Thyroid gland (tissue), 4 donors: ENCODE measurements around the gene PALLD. TPM values are rescaled to one million over a fixed set of nuclear protein-coding genes. Genes with fewer than 3 reads are reported as not detected.

Experiments
- DNase-seq, 2 donors: peaks; one replicate each; pipeline ENCODE4 v3.0.0-alpha.2; 2019
- H3K27ac ChIP-seq, 3 donors: fragments of 200-600 bp; sonication (generic); 1 replicate in 2 of 3; 2 replicates in 1 of 3; pipeline ENCODE4 v1.5.1; 2016 to 2019; ENCODE audit warnings: mild to moderate bottlenecking in 1 of 3, moderate library complexity in 1 of 3
- H3K27me3 ChIP-seq: fragments of 200-600 bp; sonication (generic); one replicate; pipeline ENCODE4 v1.5.1; 2019
- H3K36me3 ChIP-seq, 2 donors: fragments of 200-600 bp; sonication (generic); one replicate each; pipeline ENCODE4 v1.5.1; 2016 to 2019
- H3K4me1 ChIP-seq, 2 donors: fragments of 200-600 bp; sonication (generic); one replicate each; pipeline ENCODE4 v1.5.1; 2017 to 2019
- H3K4me3 ChIP-seq, 3 donors: fragments of 200-600 bp; sonication (generic); replicated peaks in 1 of 3; 1 replicate in 2 of 3; 2 replicates in 1 of 3; pipeline ENCODE4 v1.5.1; 2016; ENCODE audit warnings: mild to moderate bottlenecking in 1 of 3
- H3K9me3 ChIP-seq: fragments of 200-600 bp; sonication (generic); one replicate; pipeline ENCODE4 v1.5.1; 2017
- POLR2A ChIP-seq, 2 donors: fragments of 450-650 bp; IDR thresholded peaks; one replicate each; pipeline ENCODE4 v1.6.1; 2017; ENCODE audit warnings: antibody characterized with exemption in 2 of 2, mild to moderate bottlenecking in 2 of 2, moderate library complexity in 1 of 2
- WGBS, 2 donors: methylation state at CpG; one replicate each; pipeline ENCODE4 v1.1.5; 2017; 5-methylcytosine and 5-hydroxymethylcytosine counted together
- intact Hi-C: fragments of 100-400 bp; cut with DNase I; formaldehyde crosslinking; loops from one replicate; pipeline ENCODE4 v1.15.1; 2023
- total RNA-seq, 4 donors: library from RNA; depleted of rRNA; stranded (reverse); fragments of >200 nt; gene quantifications; one replicate each; pipeline ENCODE4 v1.2.3, GENCODE V29; 2016
- TF ChIP-seq, protein P1 (sequence below), 6 experiments: fragments of 200-600 bp in 3 of 6; fragments of 450-650 bp in 3 of 6; sonication (generic) in 3 of 6; IDR thresholded peaks; one replicate each; pipeline ENCODE4 v1.5.1; 2016 to 2019; ENCODE audit warnings: antibody characterized with exemption in 6 of 6, mild to moderate bottlenecking in 2 of 6, inconsistent platforms in 1 of 6, moderate library complexity in 1 of 6

PALLD gene
- total RNA-seq, 4 donors from 2014 or later, result 152 to 311 (median 226) TPM

DNA sequence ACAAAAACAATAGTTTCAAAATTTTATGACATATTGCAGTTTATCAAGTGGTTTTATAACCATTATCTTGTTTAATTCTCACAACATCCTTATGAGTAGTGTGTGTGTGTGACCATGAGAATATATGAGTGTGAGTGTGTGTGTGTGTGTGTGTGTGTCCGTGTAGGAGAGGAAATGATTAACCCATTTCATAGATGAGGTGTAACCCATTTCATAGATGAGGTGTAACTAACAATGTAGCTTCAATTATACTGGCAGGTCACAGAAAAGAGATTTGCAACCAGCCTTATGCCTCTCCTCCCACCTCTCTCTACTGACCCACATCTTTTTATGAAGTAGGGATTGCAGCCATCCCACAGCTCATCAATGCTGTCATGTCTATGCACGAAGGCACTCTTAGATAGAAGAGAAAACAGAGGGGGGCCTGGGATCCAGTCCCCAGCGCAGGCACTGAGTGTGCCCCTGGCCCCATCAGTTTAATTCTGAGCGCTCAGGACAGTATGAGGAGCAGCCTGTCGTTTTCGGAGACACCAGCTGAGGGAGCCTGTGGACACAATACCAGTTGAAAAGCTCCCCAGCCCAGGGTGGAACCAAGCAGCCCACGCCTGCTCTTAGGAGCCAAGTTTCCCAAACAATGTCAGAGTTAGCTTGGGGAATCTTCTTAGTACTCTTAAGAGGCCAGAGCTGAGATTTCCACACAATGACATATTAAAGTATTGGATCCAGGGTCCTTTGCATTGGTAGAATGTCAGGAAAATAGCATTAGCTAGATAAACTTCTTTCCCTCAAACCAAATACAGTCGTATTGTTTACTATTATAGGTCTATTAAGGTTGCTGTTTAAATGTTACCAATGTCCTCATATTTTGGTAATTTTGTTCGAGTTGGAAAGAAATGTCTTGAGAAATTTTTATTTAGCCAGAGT lies 88.6 kb downstream of the PALLD start:
- DNase-seq, result peak; percentile 87 to 90
- Histone ChIP-seq H3K4me3 (no peak overlapping the region), H3K36me3 (no peaks in the 10 kb centered on the region), H3K27ac (no peak overlapping the region), H3K27me3 (no peaks in the 10 kb centered on the region), H3K4me1 (peaks cover 3 to 14% of the 10 kb centered on the region in 2 donors), H3K9me3 (no peaks in the 10 kb centered on the region)
- TF ChIP-seq POLR2A (IDR thresholded peaks at IDR 0.05), result no peak
- TF ChIP-seq, protein P1, sequence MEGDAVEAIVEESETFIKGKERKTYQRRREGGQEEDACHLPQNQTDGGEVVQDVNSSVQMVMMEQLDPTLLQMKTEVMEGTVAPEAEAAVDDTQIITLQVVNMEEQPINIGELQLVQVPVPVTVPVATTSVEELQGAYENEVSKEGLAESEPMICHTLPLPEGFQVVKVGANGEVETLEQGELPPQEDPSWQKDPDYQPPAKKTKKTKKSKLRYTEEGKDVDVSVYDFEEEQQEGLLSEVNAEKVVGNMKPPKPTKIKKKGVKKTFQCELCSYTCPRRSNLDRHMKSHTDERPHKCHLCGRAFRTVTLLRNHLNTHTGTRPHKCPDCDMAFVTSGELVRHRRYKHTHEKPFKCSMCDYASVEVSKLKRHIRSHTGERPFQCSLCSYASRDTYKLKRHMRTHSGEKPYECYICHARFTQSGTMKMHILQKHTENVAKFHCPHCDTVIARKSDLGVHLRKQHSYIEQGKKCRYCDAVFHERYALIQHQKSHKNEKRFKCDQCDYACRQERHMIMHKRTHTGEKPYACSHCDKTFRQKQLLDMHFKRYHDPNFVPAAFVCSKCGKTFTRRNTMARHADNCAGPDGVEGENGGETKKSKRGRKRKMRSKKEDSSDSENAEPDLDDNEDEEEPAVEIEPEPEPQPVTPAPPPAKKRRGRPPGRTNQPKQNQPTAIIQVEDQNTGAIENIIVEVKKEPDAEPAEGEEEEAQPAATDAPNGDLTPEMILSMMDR (IDR thresholded peaks at IDR 0.05), result peak; percentile 45 to 82 (median 74)
- intact Hi-C loops, result loop anchor here (10.0 kb wide), 1 partner anchor 59 kb away; no protein-coding TSS in a partner anchor
- WGBS, 2 donors, result 22% methylated on average over 9 of the region's 9 CpGs

DNA sequence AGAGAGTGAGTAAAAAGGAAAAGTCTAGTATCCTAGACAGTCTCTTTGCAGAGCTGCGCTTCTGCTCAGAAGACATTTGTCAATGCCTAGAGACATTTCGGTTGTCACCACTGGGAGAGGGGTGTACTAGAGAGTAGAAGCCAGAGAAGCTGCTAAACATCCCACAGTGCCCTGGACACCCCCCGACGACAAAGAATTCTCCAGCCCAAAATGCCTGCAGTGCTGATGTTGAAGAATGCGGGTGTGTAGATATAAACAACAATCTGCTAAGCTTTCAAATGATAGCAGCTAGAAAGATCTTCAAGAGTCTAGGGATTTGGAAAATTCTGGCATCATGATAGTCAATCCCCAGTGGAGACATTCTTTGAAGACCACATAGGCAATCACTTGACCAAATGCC lies 90.1 kb downstream of the PALLD start:
- no peak overlapping the region for H3K4me3 ChIP-seq
- TF ChIP-seq, protein P1 (IDR thresholded peaks at IDR 0.05), result no peak
- TF ChIP-seq POLR2A (IDR thresholded peaks at IDR 0.05), result no peak
- no peaks in the 10 kb centered on the region for H3K9me3 ChIP-seq
- 45 to 81% methylated on average over 5 of the region's 5 CpGs for WGBS, 2 donors
- DNase-seq, result no peak
- H3K27ac ChIP-seq, result no peak overlapping the region
- H3K4me1 ChIP-seq, result peaks cover 3 to 14% of the 10 kb centered on the region in 2 donors
- H3K36me3 ChIP-seq, result no peaks in the 10 kb centered on the region
- intact Hi-C loops, result loop anchor here (10.0 kb wide), 1 partner anchor 58 kb away; no protein-coding TSS in a partner anchor
- H3K27me3 ChIP-seq, result no peaks in the 10 kb centered on the region

DNA sequence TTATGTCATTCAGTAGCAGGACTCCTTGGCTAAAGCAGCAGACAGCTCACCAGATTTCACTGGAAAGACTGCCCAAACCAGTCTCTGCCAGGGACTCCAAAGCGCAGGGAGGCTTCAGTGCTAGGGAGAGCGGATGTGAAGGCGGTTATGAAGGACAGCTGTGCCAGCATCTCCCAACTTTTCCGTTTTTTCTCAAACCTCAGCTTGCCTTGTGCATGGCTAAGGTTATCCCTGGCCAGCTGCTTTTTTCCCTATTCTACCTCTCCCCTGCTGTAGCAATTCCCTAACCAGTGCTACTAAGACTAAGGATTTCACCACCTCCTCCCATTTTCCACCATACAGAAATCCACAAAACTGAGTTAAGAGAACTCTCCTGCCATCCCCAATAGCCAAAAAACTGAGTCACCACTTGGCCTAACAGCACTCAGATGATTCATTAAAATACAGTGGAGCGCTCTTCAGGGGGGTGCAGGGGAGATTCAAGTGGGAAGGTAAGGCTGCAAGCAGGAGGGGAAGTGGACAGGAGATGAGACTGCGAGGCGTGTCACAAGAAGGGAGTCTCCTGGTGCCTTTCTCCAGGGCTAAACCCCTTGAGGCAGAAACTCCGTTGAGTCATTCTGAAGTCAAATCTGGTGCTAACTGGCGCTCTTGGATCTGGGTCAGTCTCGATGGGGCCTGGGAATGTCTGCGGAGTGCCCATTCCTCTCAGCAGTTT lies 90.7 kb downstream of the PALLD start:
- no peaks in the 10 kb centered on the region for H3K27me3 ChIP-seq
- intact Hi-C loops, result loop anchor here (10.0 kb wide), 1 partner anchor 57 kb away; no protein-coding TSS in a partner anchor
- H3K4me3 ChIP-seq, result no peak overlapping the region

DNA sequence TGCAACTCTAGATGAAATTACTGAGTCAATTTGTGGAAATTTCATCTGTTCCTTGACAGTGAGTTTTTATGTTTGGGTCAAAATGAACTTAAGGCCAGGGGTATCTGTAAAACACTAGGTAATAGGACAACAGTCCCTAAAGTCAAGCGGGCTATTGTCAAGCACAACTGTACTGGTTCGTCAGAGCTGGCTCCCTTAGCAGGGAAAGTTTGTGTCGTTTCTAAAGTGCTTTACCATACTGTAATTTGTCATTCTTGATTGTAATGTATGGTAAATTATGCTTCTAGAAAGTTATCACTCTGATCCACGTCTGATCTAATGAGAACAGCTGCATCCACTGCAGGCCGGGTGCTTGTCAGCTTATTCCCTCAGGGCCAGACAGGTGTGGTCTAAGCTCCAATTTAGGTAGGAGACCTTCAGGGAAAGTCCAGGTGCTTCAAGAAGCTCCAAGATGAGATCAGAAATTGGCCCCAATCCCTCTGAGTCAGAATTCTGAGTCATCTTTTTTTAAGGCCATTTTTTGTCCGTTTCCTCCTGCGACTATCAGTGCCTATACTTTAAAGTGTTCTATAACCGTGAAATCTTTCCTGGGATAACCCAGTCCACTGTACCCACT lies 92.2 kb downstream of the PALLD start:
- H3K36me3 ChIP-seq, result no peaks in the 10 kb centered on the region
- TF ChIP-seq, protein P1 (IDR thresholded peaks at IDR 0.05), result no peak
- no peak for TF ChIP-seq POLR2A (IDR thresholded peaks at IDR 0.05)
- WGBS, 2 donors, result 76 to 86% methylated on average over 8 of the region's 8 CpGs
- H3K9me3 ChIP-seq, result no peaks in the 10 kb centered on the region
- no peaks in the 10 kb centered on the region for H3K27me3 ChIP-seq
- intact Hi-C loops, result loop anchor here (10.0 kb wide), 1 partner anchor 56 kb away; no protein-coding TSS in a partner anchor
- H3K4me1 ChIP-seq, result peaks cover 3 to 14% of the 10 kb centered on the region in 2 donors
- peak in 1 of 2 donors; percentile 8 for DNase-seq
- H3K4me3 ChIP-seq, result no peak overlapping the region
- H3K27ac ChIP-seq, result no peak overlapping the region

More for the DNA sequence above, 90.7 kb downstream of the PALLD start:
- H3K27ac ChIP-seq, result peak overlapping the region in 1 of 3 donors; percentile 12
- H3K36me3 ChIP-seq, result no peaks in the 10 kb centered on the region
- peaks cover 3 to 14% of the 10 kb centered on the region in 2 donors for H3K4me1 ChIP-seq
- WGBS, 2 donors, result 52 to 72% methylated on average over 11 of the region's 11 CpGs
- H3K9me3 ChIP-seq, result no peaks in the 10 kb centered on the region
- TF ChIP-seq, protein P1 (IDR thresholded peaks at IDR 0.05), result no peak
- no peak for TF ChIP-seq POLR2A (IDR thresholded peaks at IDR 0.05)
- peak; percentile 41 to 65 for DNase-seq
